NCI-H2196 (cell line): ENCODE measurements around the gene SUPT20H.

Experiments
- DNase-seq: peaks from one replicate; lab custom pipeline; 2025; ENCODE audit not compliant: unreplicated experiment; lab: John Stamatoyannopoulos, UW

The SUPT20H gene

DNA sequence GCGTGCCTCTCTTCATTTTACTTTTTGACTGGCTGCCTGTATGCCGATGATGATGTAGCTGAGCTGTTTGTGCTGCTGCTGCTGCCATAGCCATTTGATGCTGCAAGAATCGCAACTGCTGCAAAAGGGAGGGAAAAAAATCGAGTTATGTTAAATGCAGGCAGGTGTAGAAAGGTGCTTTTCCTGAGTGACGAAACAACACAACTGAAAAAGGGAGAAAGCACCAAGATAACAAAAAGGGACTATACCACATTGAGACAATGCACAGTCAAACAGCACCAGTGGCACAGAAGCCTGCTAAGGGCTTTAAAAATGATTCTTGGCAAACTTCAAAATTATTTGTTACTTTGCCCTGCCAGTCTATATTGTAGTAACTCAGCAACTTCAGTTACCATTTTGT lies 49.8 kb downstream of the SUPT20H start:
- DNase-seq, result no peak

DNA sequence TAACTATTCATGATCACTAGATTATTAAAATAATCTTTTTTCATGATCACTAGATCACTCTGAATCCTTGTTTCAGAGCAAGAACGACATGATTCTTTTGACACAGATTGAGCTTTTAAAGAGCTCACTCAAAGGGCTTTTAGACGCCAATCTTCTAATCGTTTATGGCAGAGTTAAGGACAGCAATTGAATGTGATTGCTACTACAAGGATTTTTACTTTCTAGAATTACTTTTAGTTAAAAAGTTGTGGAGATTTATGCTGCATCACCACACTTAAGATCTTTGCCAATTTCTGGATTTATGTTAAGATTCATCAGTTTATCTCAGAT lies 57.6 kb downstream of the SUPT20H start:
- no peak for DNase-seq

DNA sequence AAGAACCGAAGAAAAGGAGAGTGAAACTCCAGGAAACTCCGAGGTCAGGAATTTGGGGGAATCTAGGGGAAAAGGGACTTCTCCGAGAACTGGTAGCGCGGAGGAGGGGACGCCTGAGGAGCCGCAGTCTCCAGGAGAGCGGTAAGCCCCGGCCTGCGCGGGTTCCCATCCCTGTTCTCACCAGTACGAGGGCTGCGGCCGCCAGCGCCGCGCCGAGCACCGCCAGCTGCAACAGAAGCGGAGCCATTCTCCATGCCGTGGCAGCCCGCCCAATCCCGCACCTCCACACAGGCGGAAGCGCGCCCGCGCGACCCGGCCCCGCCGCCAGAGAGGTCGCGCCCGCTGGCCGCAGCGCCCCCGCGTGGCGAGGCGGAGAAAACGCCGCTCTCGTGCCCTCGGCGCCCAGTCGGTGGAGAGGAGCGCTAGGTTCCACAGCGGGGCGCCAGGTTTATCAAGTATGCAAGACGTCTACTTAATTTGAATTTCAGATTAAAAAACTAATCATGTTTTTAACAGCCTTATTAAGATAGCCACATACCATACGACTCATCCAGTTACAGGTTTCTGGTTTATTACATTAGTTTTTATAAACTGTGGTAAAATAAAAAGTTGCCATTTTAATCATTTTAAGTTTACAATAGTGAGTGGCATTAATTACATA lies 60.3 kb downstream of the SUPT20H start, which contains the start of gene ALG5:
ALG5 (minus strand) TSS at position 287 of the 661 bp plus-strand sequence; CDS start at position 247, 40 bp downstream.
- DNase-seq, result peak; percentile 79

DNA sequence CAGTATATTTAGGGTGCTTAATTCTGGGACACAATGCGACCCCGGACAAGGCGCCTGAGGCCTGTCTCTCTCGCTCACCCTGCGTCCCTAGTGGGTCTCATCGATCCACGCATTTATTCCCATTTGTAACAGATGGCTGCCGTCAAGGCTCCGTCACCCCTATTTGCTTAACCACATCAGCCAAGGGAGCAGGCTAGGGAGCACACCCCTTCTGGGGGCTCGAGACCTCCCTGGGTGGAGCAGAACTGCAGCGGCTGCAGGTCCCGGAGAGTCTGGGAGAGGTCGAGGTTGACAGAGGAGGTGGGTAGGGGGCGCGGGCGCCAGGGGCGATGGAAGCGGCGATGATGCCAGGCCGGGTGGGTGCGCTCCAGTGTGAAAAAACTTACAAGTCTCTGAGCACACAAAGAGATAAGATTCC lies 60.9 kb downstream of the SUPT20H start:
- no peak for DNase-seq

DNA sequence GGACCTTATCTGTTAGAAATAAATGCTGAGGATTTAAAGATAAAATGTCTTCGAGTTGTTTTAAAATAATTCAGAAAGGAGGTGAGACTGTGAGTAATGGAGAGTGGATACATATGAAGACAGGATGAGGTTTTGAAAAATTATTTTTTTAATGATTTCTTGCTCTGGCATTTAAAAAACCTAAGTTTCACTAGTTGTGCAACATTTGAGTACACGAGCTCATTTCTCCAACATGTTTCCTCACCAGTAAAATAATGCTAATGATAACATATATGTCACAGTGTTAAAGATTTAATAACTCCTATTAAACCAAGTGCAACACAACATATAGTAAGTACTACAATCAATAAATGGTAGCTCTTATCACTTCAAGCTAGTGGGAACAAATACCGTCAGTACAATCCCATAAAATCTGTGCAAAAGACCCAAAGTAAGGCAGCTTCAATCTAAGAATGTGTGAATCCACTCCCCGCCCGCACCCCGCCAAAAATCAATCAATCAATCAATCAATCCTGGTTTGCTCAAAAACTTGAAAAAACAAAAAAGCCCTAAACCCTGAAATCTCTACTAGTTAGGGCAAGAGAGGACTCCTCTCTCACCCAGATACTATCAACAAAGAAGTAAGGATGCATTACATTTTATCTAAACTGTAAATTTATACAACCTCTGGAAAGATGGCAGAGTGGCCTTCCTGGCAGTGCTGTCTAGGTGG lies 61.6 kb downstream of the SUPT20H start:
- no peak for DNase-seq

DNA sequence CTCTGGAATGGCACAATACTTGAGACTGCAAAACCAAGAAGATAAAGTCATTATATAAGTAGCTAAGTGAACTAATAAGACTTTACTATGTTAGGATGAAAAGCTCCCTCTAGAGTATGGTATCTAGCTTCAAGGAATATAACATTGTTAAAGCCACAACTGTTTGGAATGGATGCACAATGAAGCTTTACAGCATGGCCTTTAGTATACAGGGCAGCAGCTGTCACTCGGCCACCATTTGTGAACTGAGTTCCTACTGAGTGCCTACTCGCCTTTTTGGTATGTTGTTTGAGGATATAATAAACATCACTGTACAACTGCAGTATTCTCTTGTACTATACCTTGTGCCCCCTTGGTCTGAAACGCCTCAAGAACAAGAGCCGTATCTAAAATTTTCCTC lies 67.1 kb downstream of the SUPT20H start:
- no peak for DNase-seq

DNA sequence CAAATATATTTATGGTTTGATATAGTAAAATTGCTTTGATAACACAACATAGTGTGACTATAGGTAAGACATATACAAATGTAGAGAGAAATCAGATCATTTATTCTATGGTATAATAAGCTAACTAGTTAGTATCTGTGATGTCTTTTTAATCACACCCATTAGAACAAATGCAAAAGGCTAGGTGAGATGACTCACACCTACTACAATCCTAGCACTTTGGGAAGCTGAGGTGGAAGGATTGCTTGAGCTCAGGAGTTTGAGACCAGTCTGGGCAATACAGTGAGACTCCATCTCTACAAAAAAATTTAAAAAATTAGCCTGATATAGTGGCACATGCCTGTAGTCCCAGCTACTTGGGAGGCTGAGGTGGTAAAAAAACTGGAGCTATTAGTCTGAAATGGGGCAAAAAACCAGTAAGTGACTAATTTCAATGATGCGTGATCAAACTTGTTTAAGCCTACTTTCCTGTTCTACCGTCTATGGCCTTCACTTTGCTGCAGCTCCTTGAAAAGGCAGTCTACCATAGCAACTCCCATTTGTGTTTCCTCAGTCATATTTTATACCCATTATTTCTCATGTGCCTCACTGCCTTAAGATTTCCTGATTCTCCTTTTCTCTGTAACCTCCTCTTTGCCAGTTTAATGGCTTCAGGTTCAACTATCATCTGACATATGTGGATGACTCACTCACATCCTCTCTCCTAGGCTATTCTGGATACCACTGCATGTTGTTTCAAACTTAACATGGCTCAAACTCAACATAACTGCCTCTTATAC lies 72.8 kb downstream of the SUPT20H start:
- DNase-seq, result no peak

DNA sequence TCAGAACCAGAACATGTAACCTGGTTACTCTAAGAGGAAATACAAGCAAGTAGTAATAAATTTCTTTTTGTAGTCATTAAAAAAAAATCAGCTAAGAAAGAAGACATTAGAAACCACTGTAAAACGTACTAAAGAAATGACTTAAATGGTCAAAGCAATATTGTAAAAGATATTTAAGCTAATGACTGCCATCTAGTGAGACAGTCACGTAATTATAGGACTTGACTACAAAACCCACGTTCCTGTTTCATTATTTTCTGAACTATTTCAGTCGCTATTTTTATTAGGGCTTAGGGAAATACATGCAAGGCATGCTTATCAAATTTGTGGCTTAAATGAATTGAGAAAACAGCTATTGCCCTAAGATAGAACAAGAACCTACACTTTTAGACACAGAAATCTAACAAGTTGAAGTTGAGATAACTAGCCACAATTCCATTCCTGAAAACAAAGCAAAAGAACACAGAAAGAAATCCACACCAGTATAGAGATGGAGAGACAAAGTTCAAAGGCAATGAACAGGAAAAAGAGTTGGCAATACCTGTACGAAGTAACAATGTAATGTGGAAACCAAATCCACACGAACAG lies 78.2 kb downstream of the SUPT20H start:
- peak; percentile 14 for DNase-seq

DNA sequence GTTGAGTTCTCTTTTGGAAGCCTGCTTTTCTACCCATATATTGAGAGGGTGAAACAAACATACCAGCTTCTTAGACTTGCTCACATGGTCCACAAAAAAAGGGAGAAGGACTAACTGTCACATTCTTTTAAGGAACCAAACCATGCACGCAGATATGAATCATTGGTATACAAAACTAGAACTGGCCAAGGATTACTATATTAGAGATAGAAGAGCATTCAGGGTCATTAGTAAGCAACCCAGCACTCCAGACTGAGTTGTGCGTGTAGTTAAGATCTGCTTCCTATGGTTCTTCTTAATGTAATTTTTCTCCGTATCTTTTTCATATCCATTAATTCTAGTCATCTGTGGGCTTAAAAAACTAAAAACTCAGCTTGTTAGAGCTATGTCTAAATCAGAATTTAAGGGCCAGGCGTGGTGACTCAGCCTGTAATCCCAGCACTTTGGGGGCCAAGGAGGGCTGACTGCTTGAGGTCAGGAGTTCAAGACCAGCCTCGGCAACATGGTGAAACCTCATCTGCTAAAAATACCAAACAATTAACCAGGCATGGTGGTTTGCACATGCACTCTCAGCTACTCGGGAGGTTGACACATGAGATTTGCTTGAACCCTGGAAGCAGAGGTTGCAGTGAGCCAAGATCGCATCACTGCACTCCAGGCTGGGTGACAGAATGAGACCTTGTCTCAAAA lies 80.0 kb downstream of the SUPT20H start:
- no peak for DNase-seq

DNA sequence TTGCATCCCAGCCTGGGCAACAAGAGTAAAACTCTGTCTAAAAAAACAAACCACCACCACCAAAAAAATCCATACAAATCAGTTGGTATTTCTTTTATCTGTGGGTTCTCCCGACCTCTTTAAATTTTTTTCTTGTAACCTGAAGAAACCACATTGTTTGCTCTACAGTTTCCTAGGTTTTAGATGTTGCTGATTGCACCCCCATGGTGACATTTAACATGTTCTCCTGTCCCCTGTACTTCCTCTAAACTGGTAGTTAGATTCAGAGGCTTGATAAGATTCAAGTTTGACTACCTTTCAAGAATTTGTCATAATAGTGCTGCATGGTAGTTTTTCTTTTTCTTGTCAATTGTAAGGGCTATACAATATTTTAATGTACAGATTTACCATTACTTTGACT lies 84.3 kb downstream of the SUPT20H start:
- DNase-seq, result no peak

DNA sequence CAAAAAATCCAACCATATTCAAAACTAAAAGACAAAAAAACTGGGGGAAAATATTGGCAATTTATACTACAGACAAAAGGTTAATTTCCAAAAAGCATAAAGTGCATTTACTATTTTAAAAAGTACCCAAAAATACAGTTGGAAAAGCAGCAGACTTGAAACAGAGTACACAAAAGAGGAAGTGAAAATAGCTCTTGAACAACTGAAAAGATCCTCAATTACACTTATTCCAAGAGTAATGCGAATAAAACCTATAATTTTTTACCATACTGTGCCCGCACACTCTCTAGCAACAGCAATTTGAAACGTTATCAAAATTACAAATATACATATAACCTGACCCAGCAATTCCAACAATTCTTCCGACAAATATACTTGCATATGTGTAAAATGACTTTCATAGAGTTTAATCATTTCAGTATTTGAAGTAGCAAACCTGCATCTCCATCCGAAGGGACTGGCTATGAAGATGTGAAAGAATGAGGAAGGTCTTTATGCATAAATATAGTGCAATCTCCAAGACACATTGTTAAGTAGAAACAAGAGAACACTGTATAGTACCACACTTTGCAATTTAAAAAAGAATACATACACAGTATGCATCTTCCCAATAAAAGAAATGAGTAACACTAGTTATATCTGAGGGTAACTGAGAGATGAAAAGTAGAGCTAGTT lies 85.7 kb downstream of the SUPT20H start:
- DNase-seq, result no peak

DNA sequence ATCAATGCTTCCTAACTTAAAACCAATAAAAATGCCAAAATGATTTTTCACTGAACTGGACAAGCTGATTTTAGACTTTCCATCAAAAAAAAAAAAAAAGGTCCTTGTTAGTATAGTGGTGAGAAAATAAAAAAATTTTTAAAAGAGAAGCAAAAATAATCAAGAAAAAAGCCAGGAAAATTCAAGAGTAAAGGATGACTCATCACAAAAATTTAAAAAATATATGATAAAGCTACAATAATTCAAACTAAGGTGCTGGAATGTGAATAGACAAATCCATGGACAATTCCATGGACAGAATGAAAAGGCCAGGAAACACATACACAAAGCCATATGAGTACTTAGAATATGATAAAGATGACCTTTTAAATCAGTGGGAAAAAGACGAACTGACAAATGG lies 86.5 kb downstream of the SUPT20H start:
- no peak for DNase-seq

DNA sequence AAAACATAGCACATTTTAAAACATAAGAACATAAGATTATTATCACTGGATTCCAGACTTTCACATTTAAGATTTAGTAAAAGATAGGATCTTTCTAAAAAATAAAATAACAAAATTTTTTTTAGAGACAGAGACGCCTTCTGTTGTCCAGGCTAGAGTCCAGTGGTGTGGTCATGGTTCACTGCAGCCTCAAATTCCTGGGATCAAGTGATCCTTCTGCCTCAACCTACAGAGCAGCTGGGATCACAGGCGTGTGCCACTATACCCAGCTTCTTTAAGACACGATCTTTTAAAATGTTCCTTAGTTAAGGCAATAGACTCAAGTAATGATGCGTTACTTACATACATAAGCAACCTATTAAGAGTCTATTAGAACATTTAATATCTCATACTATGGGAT lies 93.1 kb downstream of the SUPT20H start:
- no peak for DNase-seq

DNA sequence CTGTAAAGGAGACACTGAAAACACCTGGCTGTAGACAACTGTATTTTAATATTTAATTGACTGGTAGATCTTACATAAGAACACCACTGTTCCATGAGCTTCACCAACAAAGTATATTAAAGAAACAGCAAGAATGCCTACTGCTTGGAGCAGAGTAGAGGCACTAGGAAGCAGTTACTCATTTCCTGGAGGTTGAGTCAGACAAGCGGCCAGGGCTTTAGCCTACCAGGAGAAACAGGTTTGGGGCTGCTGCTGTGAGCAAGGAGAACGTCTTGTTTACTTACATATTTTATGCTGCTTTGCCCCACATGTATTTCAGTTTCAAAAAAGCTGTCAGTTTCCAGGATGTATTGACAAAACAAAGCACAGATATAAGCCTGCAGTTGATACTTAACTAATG lies 93.7 kb downstream of the SUPT20H start:
- DNase-seq, result no peak

DNA sequence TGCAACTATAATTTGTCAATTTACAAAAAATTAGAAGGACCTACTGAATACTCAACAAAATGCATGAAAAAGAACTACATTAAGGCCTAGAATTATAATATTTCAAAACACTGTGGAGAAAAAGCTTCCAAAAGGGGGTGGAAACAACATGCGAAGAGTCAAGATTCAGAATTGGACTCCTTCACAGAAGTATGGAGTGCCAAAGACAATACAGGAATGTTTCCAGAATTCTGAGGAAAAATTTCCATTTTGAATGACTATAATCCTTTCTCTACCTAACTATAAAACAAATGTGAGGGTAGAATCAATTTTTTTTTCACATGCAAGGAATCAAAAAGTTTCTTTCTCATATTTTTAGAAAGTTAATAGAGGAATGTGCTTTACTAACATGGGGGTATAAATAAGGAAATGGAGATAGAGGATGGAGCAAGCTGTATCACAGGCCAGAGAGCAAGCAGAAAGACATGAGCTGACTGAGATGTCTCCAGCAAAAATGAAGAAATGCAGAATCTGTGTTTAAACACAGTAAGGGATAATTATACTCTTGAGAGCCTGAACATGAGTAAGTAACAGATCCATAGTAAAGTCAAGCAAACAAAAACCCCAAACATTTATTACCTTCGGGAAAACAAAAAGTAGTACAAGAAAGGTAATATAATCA lies 99.9 kb downstream of the SUPT20H start:
- no peak for DNase-seq
